ENCODE results near the gene NARF. TPM values are rescaled to one million over a fixed set of nuclear protein-coding genes. Genes with fewer than 3 reads are reported as not detected.
"Not testable (repeated sequence)": the region's sequence is repeated elsewhere in the genome, so short reads cannot be mapped to it uniquely, and the experiment has no call there.

NARF gene
- total RNA-seq = 69.2 TPM
- long read RNA-seq, transcript NARF-204 (11 exons, 1,766 nt) = minor isoform, 10 of 132 reads
- long read RNA-seq, transcript NARF-201 (11 exons, 3,949 nt) = major isoform, 88 of 132 reads
- long read RNA-seq, partial matches to known transcripts = 12 of 132 reads
- long read RNA-seq, other reads (novel, unspliced or antisense) = 16 of 132 reads

GRCh38 chr17:82458179-82458884, at the start of gene NARF:
NARF (plus strand) TSS chr17:82458741; CDS start chr17:82458804, 63 bp downstream.
- no peaks in the 10 kb centered on the region for H3K27me3 ChIP-seq (ENCODE audit: low read depth)
- intact Hi-C loops (cut with micrococcal nuclease) = no loop called here
- DNase-seq = peak; percentile 99
- H3K4me3 ChIP-seq = peak within 1 kb of the TSS; percentile 93
- peaks cover 59% of the 10 kb centered on the region for H3K4me1 ChIP-seq
- no peaks in the 10 kb centered on the region for H3K9me3 ChIP-seq (replicated peaks)
- peaks cover 35% of the 10 kb centered on the region for H3K36me3 ChIP-seq
- TF ChIP-seq CTCF (IDR thresholded peaks at IDR 0.05; ENCODE audit: borderline replicate concordance) = no peak
- peak within 1 kb of the TSS; percentile 100 for H3K27ac ChIP-seq (replicated peaks)

- no peak overlapping the region for H3K27ac ChIP-seq (replicated peaks)
- no peak for TF ChIP-seq CTCF (IDR thresholded peaks at IDR 0.05; ENCODE audit: borderline replicate concordance)
- H3K4me3 ChIP-seq = no peak overlapping the region
- peaks cover 23% of the 10 kb centered on the region for H3K4me1 ChIP-seq
- no peak for DNase-seq
- H3K36me3 ChIP-seq = peaks cover 15% of the 10 kb centered on the region
- intact Hi-C loops (cut with micrococcal nuclease) = no loop called here
- no peaks in the 10 kb centered on the region for H3K9me3 ChIP-seq (replicated peaks)
- no peaks in the 10 kb centered on the region for H3K27me3 ChIP-seq (ENCODE audit: low read depth)
Measured at GRCh38 chr17:82408938-82409318, 49.6 kb upstream of the NARF start.

- intact Hi-C loops (cut with micrococcal nuclease) = loop anchor here (5.0 kb wide), 1 partner anchor 58 kb away; no protein-coding TSS in a partner anchor
- no peak for TF ChIP-seq CTCF (IDR thresholded peaks at IDR 0.05; ENCODE audit: borderline replicate concordance)
- no peak overlapping the region for H3K27ac ChIP-seq (replicated peaks)
- H3K4me1 ChIP-seq = peaks cover 32% of the 10 kb centered on the region
- H3K27me3 ChIP-seq (ENCODE audit: low read depth) = no peaks in the 10 kb centered on the region
- H3K36me3 ChIP-seq = peaks cover 10% of the 10 kb centered on the region
- no peak for DNase-seq
- H3K9me3 ChIP-seq (replicated peaks) = no peaks in the 10 kb centered on the region
- no peak overlapping the region for H3K4me3 ChIP-seq
Measured at GRCh38 chr17:82410014-82410716, 48.4 kb upstream of the NARF start.

DNA sequence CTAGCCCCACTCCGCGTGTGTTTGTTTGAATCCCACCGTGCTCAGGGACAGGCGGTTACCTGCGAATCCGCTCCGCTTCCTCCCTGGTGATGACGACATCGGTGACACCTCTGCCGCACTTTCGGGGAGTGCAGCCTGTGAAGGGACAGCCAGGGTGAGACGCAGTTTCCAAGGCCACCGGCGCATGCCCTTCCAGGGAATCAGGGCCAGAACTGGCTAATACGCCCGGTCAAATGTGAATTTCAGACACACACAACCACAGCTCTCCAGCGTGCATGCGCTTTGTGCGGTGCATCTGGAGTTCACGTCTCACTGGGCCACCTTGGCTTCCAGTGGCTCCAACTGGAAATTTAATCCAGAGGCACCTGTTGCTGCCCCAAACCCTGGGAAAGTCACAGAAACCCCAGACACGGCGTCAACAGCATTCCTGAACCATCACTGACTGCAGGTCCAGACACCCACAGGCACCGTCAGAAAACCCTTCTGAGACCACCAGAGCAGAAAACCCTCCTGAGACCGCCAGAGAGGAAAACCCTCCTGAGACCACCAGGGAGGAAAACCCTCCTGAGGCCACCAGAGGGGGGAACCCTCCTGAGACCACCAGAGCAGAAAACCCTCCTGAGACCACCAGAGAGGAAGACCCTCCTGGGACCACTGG, 47.0 kb upstream of the NARF start:
- Histone ChIP-seq H3K9me3 (replicated peaks) (no peaks in the 10 kb centered on the region), H3K4me3 (no peak overlapping the region), H3K4me1 (peaks cover 29% of the 10 kb centered on the region), H3K36me3 (peaks cover 10% of the 10 kb centered on the region), H3K27me3 (ENCODE audit: low read depth) (no peaks in the 10 kb centered on the region), H3K27ac (replicated peaks) (no peak overlapping the region)
- no peak for TF ChIP-seq CTCF (IDR thresholded peaks at IDR 0.05; ENCODE audit: borderline replicate concordance)
- intact Hi-C loops (cut with micrococcal nuclease) = loop anchor here (5.0 kb wide), 1 partner anchor 59 kb away; no protein-coding TSS in a partner anchor
- DNase-seq = no peak

- not testable (repeated sequence) for H3K9me3 ChIP-seq (replicated peaks); H3K4me3 ChIP-seq; H3K27ac ChIP-seq (replicated peaks); H3K27me3 ChIP-seq (ENCODE audit: low read depth); DNase-seq
- intact Hi-C loops (cut with micrococcal nuclease) = loop anchor here (5.0 kb wide), 1 partner anchor 60 kb away; no protein-coding TSS in a partner anchor
- H3K36me3 ChIP-seq = peaks cover 10% of the 10 kb centered on the region
- peaks cover 24% of the 10 kb centered on the region for H3K4me1 ChIP-seq
Measured at GRCh38 chr17:82412081-82412480, 46.5 kb upstream of the NARF start.
